Measurements from ENCODE around the gene MYCT1.

GRCh38 chr6:152698692-152699091, 995 bp downstream of the MYCT1 start:
- TF ChIP-seq CTCF (IDR thresholded peaks at IDR 0.05) (no peak), POLR2A (IDR thresholded peaks at IDR 0.05) (no peak)

All from adrenal gland (tissue), 5 donors.